ENCODE measurements around the gene FTSJ1. TPM values are rescaled to one million over a fixed set of nuclear protein-coding genes. Genes with fewer than 3 reads are reported as not detected.

The FTSJ1 gene
- total and polyA plus RNA-seq, 9 donors, result 23.2 to 45.9 (median 31.7) TPM

DNA sequence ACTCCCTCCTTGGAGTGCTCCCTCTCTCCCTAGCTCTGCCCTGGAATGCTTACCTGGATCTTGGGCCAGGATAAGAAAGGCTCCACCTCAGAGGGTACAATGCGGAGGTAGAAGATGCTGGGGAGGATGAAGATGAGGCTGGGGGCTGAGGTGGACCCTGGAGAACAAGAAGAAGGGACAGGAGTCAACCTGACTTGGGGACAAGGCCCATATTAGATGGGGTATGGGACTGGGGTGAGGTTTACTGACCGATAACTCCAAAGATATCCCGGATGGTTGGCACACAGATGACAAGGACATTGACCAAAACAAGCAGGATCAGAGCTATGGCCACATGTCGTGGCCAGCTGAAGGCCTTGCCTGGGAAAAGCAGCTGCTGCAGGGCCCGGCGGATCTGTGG lies 16.5 kb upstream of the FTSJ1 start:
- Histone ChIP-seq H3K36me3 (no peaks in the 10 kb centered on the region), H3K4me1 (ENCODE audit: insufficient read depth) (no peaks in the 10 kb centered on the region), H3K27ac (no peak overlapping the region), H3K27me3 (no peaks in the 10 kb centered on the region), H3K4me3 (no peak overlapping the region), H3K9me3 (no peaks in the 10 kb centered on the region)
- no peak for DNase-seq
- WGBS, 3 donors, result 85 to 91% (median 86%) methylated on average over 6 of the region's 6 CpGs
- no peak for TF ChIP-seq POLR2A (IDR thresholded peaks at IDR 0.05)
- TF ChIP-seq EP300 (IDR thresholded peaks at IDR 0.05), result no peak
- TF ChIP-seq, protein P1, sequence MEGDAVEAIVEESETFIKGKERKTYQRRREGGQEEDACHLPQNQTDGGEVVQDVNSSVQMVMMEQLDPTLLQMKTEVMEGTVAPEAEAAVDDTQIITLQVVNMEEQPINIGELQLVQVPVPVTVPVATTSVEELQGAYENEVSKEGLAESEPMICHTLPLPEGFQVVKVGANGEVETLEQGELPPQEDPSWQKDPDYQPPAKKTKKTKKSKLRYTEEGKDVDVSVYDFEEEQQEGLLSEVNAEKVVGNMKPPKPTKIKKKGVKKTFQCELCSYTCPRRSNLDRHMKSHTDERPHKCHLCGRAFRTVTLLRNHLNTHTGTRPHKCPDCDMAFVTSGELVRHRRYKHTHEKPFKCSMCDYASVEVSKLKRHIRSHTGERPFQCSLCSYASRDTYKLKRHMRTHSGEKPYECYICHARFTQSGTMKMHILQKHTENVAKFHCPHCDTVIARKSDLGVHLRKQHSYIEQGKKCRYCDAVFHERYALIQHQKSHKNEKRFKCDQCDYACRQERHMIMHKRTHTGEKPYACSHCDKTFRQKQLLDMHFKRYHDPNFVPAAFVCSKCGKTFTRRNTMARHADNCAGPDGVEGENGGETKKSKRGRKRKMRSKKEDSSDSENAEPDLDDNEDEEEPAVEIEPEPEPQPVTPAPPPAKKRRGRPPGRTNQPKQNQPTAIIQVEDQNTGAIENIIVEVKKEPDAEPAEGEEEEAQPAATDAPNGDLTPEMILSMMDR (IDR thresholded peaks at IDR 0.05), result no peak
- intact Hi-C loops (cut with DNase I), result loop anchor here in 1 of 4 donors (5.0 kb wide), 1 partner anchor 733 kb away; no protein-coding TSS in a partner anchor

DNA sequence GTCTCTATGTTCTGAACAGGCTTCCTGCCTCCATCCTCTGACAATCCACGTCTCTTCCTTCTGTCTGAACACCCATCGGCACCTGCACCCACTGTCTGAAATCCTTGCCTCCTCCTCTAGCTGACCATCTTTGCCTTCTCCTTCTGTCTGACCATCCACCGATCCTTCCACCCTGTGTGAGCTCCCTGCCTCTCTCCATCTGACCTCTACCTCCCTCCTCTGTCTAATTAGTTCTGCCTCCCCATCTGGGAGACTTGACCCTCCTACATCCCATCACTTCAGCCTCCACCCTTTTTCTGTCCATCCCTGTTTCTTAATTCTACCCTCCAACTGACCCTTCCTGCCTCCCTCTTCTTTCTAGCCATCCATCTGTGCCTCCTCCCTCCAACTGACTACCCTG lies 16.0 kb upstream of the FTSJ1 start:
- Histone ChIP-seq H3K4me1 (ENCODE audit: insufficient read depth) (no peaks in the 10 kb centered on the region), H3K9me3 (no peaks in the 10 kb centered on the region), H3K36me3 (no peaks in the 10 kb centered on the region), H3K27me3 (no peaks in the 10 kb centered on the region), H3K27ac (no peak overlapping the region), H3K4me3 (no peak overlapping the region)
- 83 to 89% (median 89%) methylated on average over 3 of the region's 3 CpGs for WGBS, 3 donors
- intact Hi-C loops (cut with DNase I), result no loop called here
- TF ChIP-seq POLR2A (IDR thresholded peaks at IDR 0.05) (no peak), EP300 (IDR thresholded peaks at IDR 0.05) (no peak)
- TF ChIP-seq, protein P1 (IDR thresholded peaks at IDR 0.05), result no peak
- DNase-seq, result no peak

DNA sequence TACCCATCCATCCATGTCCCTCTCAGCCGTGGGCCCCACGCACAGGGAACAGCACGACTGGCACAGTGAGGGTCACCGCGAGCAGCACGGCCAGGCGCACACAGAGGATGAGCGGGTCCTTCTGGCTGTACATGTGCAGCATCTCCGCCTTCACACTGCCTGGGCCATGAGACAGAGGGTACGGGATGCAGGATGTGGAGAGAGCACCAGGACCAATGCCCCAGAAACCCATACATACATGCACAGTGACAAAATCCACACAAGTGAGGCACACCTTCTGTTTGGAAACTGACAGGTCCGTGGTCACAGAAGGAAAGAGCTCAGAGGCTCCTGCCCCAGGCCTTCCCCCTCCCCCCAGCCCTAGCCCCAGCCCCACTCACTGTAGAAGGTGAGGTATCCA lies 15.4 kb upstream of the FTSJ1 start:
- H3K27ac ChIP-seq, result no peak overlapping the region
- no peak for DNase-seq
- H3K4me3 ChIP-seq, result no peak overlapping the region
- WGBS, 3 donors, result 85 to 90% (median 86%) methylated on average over 11 of the region's 11 CpGs
- no peak for TF ChIP-seq EP300 (IDR thresholded peaks at IDR 0.05)
- TF ChIP-seq, protein P1 (IDR thresholded peaks at IDR 0.05), result no peak
- no peak for TF ChIP-seq POLR2A (IDR thresholded peaks at IDR 0.05)
- intact Hi-C loops (cut with DNase I), result no loop called here
- H3K36me3 ChIP-seq, result no peaks in the 10 kb centered on the region
- no peaks in the 10 kb centered on the region for H3K4me1 ChIP-seq (ENCODE audit: insufficient read depth)
- no peaks in the 10 kb centered on the region for H3K27me3 ChIP-seq
- H3K9me3 ChIP-seq, result no peaks in the 10 kb centered on the region

DNA sequence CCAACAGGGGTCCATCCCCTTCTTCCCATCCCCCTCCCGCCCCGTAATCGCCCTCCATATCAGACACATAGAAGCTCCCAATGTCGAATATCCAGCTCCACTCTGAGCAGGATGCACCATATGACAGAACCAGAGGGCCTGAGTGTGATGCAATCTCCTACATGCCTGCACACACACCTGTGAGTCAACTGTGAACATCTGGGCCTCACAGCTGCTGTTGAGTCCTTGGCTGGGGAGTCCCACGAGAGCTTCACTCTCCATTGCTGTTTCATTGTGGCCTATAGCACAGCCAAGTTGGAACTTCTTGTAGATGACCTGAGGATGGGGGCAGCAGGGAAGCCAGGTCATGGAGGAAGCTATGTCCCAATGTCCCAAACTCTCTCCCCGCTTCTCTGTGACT lies 14.2 kb upstream of the FTSJ1 start:
- H3K27me3 ChIP-seq, result no peaks in the 10 kb centered on the region
- H3K9me3 ChIP-seq, result no peaks in the 10 kb centered on the region
- H3K27ac ChIP-seq, result no peak overlapping the region
- TF ChIP-seq POLR2A (IDR thresholded peaks at IDR 0.05), result no peak
- TF ChIP-seq, protein P1 (IDR thresholded peaks at IDR 0.05), result no peak
- no peak overlapping the region for H3K4me3 ChIP-seq
- DNase-seq, result no peak
- H3K4me1 ChIP-seq (ENCODE audit: insufficient read depth), result no peaks in the 10 kb centered on the region
- 69 to 86% (median 83%) methylated on average over 5 to 6 of the region's 6 CpGs for WGBS, 3 donors
- H3K36me3 ChIP-seq, result no peaks in the 10 kb centered on the region
- intact Hi-C loops (cut with DNase I), result no loop called here

Measured in ovary (tissue), 9 donors.